Esophagus mucosa (tissue), 1 donor: ENCODE data around the gene SHISA5. TPM values are rescaled to one million over a fixed set of nuclear protein-coding genes. Genes with fewer than 3 reads are reported as not detected.

Experiments used
- ATAC-seq: fragments of 200-7000 bp; cut with Tn5 transposase; one replicate; pipeline ENCODE4 v1.9.1; 2020
- total RNA-seq: library from RNA; stranded (reverse); gene quantifications from one replicate; pipeline ENCODE4 v1.2.4, GENCODE V29; 2023
- donor health status: DM: yes; HTN: yes; CAD: no.

SHISA5 gene
- total RNA-seq, 1 donor from 2014 or later, result 210 TPM

- ATAC-seq, result peak; percentile 27
These were observed 74.5 kb downstream of the SHISA5 start for GRCh38 chr3:48429317-48429959.

- no peak for ATAC-seq
These were observed 75.2 kb downstream of the SHISA5 start for GRCh38 chr3:48428572-48429316.

GRCh38 chr3:48428088-48428571 lies 75.8 kb downstream of the SHISA5 start:
- no peak for ATAC-seq

GRCh38 chr3:48427630-48427962 lies 76.4 kb downstream of the SHISA5 start:
- ATAC-seq, result no peak

- ATAC-seq, result no peak
These were observed 76.9 kb downstream of the SHISA5 start for GRCh38 chr3:48426944-48427629.

GRCh38 chr3:48426401-48426909 lies 77.5 kb downstream of the SHISA5 start:
- no peak for ATAC-seq

GRCh38 chr3:48425281-48425812 lies 78.6 kb downstream of the SHISA5 start:
- peak; percentile 7 for ATAC-seq

- no peak for ATAC-seq
These were observed 79.9 kb downstream of the SHISA5 start for GRCh38 chr3:48423883-48424695.

GRCh38 chr3:48423241-48423882 lies 80.6 kb downstream of the SHISA5 start:
- ATAC-seq, result no peak

GRCh38 chr3:48422681-48423080 lies 81.3 kb downstream of the SHISA5 start:
- no peak for ATAC-seq

- ATAC-seq, result peak; percentile 30
These were observed 81.7 kb downstream of the SHISA5 start for GRCh38 chr3:48422272-48422671.

GRCh38 chr3:48420561-48420960 lies 83.4 kb downstream of the SHISA5 start:
- ATAC-seq, result no peak

GRCh38 chr3:48419597-48419996 lies 84.4 kb downstream of the SHISA5 start:
- ATAC-seq, result no peak

- no peak for ATAC-seq
These were observed 84.8 kb downstream of the SHISA5 start for GRCh38 chr3:48419149-48419548.

- no peak for ATAC-seq
These were observed 85.3 kb downstream of the SHISA5 start for GRCh38 chr3:48418651-48419050.

- ATAC-seq, result no peak
These were observed 85.8 kb downstream of the SHISA5 start for GRCh38 chr3:48418140-48418539.

Other genes starting within 250 kb of the SHISA5 start
- gene NME6, start 202.8 kb downstream of the SHISA5 start, total RNA-seq, result 17.0 TPM
- gene SPINK8, start 170.5 kb downstream of the SHISA5 start, total RNA-seq, result 1.6 TPM
- not detected for gene FBXW12, start 132.0 kb downstream of the SHISA5 start, total RNA-seq
- 62.0 TPM for gene PLXNB1, start 74.1 kb downstream of the SHISA5 start, total RNA-seq
- gene CCDC51, start 64.1 kb downstream of the SHISA5 start, total RNA-seq, result 15.3 TPM
- gene TMA7, start 63.9 kb downstream of the SHISA5 start, total RNA-seq, result 244 TPM
- 6.3 TPM for gene ATRIP, start 57.4 kb downstream of the SHISA5 start, total RNA-seq
- gene PFKFB4, start 52.6 kb upstream of the SHISA5 start, total RNA-seq, result 8.3 TPM
- 2.2 TPM for gene UCN2, start 59.6 kb upstream of the SHISA5 start, total RNA-seq
- 86.4 TPM for gene COL7A1, start 91.2 kb upstream of the SHISA5 start, total RNA-seq
- gene UQCRC1, start 105.5 kb upstream of the SHISA5 start, total RNA-seq, result 258 TPM
- gene TMEM89, start 117.6 kb upstream of the SHISA5 start, total RNA-seq, result not detected
- 7.9 TPM for gene SLC26A6, start 131.3 kb upstream of the SHISA5 start, total RNA-seq
- gene CELSR3, start 158.7 kb upstream of the SHISA5 start, total RNA-seq, result 0.88 TPM
- 12.6 TPM for gene NCKIPSD, start 181.7 kb upstream of the SHISA5 start, total RNA-seq
- gene IP6K2, start 213.0 kb upstream of the SHISA5 start, total RNA-seq, result 53.1 TPM